GM18519 (cell line): ENCODE results near the gene AFG3L2.
"Not testable (repeated sequence)": the region's sequence is repeated elsewhere in the genome, so short reads cannot be mapped to it uniquely, and the experiment has no call there.

Experiments
- ATAC-seq: cut with Tn5 transposase; IDR thresholded peaks from one replicate; pipeline ENCODE4 v1.9.1; 2021; ENCODE audit warnings: mild to moderate bottlenecking, moderate library complexity; ENCODE audit not compliant: unreplicated experiment, low FRiP score

AFG3L2 gene

DNA sequence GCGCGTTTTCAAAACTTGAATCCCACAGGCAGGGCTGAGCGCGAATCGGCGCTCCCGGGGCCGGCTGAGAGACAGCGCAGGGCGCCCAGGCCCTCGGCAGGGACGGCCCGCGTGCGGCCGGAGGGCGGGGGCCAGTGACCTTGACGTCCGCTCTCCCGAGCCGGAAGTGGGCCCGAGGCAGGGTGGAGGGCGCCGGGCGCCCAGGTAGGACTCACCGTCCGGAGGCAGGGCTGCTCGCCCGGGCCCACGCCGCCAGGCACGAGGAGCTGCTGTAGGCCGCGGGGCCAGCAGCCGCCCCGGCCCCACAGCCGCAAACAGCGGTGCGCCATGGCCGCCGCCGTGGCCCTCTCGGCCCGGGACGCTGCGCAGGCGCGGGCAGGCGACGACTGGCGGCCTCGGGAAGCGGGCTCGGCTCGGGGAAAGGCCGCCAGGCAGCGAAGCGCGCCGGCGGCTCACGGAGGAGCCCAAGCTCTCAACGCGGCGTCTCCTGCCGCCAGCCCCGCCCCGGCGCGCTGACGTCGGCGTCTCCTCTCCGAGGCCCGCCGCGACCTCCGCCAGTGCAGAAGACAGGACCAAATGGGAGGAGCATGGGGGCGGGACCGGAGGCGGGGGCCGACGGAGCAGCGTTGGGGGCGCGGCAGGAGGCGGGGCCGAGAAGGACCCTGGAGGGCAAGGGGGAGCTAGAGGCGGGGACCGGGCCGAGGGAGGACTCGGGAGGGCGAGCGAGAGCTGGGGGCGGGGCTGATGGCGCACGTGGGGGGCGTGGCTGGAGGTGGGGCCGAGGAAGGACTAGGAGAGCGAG lies at the start of gene AFG3L2:
AFG3L2 (minus strand) TSS at position 474 of the 802 bp plus-strand sequence; CDS start at position 329, 145 bp downstream.
- peak; percentile 83 for ATAC-seq

DNA sequence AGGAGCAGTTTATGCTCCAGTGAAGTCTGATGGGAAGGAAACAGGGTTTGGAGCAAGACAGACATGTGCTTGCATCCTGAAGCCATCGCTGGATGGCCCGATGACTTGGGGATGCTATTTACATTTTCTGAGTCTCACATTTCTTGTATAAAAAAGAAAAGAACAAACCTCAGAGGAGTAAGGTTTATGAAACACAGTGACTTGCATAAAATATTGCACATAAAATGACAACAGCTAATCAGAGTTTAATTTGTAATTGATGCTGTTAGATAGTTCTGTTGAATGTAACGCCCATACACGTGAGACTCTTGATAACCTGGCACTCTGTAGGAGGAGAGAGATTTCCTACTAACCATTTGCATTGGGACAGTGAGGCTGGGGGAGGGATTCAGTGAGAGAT lies 47.2 kb upstream of the AFG3L2 start:
- no peak for ATAC-seq

DNA sequence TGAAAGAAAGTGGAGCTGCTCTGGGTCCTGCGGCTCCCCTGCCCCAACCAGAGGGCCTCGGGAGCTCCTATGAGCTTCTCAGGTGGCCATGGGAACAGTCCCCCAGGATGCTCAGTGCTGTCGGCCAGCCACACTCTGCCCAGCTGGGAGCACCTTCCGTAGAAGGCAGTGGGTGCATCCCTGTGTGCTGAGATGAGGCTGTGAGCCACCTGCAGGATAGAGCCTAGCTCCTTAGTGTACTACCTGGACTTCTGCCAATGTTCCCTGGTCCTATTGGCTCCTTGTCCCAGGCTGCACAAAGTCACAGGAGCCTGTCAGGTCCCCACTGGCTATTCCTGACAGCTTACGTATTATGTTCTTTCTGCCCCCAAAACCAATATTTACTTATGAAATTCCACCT lies 46.8 kb upstream of the AFG3L2 start:
- ATAC-seq: no peak

- ATAC-seq: no peak
These were observed 46.4 kb upstream of the AFG3L2 start for GRCh38 chr18:12423393-12423792.

DNA sequence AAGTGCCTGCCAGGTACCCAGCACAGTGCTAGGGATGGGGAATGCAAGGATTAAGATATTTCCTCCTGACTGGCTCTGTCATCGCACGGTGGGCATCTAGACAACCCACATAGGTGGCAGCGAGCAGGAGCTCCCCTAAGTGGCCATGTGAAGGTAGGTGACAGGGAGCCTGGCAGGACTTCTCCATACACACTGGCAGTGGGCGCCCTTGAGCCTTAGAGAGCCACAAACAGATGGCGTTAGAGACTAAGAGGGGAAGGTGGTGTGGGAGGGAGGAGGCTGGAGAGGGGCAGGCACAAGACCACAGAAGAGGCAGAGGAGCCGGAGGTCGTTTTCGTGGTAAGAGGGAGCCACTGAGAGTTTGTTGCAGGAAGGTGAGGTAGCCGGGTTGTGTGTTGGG lies 45.9 kb upstream of the AFG3L2 start:
- no peak for ATAC-seq

DNA sequence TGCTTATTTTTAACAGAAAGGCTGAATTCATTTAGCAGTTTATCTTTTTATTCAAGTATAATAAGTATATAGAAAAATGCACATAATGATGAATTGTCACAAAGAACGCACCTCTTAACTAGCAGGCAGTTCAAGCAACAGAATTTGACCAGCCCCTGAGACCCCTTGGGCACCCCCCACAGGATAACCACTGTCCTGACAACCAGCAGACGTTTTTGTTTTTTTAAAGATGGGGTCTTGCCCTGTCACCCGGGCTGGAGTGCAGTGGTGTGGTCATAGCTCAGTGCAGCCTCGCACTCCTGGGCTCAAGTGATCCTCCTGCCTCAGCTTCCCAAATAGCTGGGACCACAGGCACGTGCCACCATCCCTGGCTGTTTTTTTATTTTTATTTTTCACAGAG lies 44.7 kb upstream of the AFG3L2 start:
- no peak for ATAC-seq

GRCh38 chr18:12420821-12421421 lies 43.9 kb upstream of the AFG3L2 start:
- no peak for ATAC-seq

GRCh38 chr18:12417687-12418086 lies 40.7 kb upstream of the AFG3L2 start:
- no peak for ATAC-seq

- no peak for ATAC-seq
These were observed 39.2 kb upstream of the AFG3L2 start for GRCh38 chr18:12416098-12416729.

- ATAC-seq: no peak
These were observed 34.4 kb upstream of the AFG3L2 start for GRCh38 chr18:12411456-12411855.

DNA sequence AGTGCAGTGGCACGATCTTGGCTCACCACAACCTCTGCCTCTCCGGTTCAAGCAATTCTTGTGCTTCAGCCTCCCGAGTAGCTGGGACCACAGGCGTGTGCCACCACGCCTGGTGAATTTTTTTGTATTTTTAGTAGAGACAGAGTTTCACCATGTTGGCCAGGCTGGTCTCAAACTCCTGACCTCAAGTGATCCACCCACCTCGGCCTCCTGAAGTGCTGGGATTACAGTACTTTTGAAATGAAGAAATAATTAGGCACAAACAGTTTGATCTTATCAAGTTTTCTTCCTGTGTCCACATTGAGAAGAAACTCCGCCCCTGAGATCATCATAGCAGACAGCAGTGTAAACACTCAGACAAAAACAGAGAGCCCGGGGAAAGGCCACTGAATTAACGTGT lies 33.7 kb upstream of the AFG3L2 start:
- not testable (repeated sequence) for ATAC-seq

- no peak for ATAC-seq
These were observed 33.1 kb upstream of the AFG3L2 start for GRCh38 chr18:12410081-12410481.

DNA sequence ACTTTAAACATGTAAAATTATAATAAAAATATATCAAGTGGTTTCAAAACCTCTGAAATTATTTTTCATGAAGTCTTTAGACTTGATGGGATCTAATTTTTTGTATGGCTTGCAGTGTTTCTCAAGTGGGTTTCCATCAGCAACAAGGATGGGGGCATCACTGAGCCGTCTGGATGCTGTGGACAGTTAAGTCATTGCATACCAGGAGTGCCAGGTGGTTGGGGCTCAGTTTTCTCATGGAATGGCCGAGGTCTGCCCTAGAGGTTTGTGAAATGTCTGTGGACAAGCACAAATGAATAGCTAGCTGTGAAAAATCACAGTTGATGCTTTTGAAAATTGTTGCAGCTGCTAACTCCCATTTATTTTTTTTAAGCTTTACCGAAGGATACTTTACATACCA lies 32.4 kb upstream of the AFG3L2 start:
- no peak for ATAC-seq

DNA sequence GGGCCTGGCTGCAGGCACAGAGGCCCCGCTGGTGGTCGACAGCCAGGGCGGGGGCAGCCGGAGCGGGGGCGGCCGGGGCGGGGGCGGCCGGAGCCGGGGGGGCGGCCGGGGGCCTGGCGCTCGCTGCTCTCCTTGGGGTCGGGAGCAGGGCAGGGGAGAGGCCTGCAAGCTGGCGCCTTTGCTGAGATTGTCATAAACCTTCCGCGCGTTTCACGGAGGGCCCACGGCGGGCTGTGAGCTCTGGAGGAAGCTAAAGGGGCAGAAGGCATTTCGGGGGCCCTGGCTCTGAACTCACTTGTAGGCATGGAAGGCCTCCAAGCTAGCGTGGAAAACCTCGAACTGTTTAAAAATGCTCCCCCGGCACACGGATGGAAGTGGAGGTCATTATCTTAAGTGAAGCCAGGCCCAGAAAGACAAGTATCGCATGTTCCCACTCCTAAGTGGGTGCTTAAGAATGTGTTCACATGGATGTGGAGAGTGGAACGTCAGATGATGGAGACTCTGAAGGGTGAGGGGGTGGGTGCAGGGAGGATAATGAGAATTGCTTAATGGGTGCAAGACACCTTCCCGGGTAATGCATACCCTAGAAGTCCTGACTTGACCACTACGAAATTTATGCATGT lies 31.3 kb upstream of the AFG3L2 start:
- ATAC-seq: no peak

DNA sequence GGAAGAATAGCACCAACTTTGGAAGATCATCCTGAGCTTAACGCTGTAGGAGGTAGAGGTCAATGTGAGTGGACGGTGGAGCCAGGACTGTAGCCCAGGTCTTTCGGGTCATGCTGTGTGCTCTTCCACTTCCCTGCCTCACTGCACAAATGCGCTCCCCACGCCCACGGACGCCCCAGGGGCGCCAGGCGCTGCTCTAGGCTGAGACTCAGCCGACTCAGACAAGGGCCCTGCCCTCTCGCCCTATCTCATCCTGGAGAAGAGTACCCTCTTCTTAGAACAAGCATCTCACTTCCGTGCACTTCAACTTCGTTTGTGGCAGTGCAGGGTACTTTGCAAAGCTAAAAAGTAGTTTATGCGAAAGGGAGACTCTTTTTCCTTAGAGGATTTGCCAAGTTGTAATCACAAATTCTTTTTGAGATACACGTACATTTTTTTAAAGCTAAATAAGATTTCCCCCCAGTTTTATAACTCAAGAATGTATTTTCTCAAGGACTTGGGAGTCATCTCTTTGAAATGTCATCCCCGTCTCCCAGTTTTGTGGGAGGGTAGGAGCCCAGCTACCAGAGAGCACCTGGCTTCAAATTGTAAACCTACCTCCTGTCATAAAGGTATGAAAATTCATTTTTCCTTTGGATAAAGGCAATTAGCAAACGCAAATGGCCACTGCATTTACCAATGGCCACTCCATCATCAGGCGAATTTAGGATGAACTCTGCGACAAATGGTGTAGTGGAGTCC lies 29.5 kb upstream of the AFG3L2 start:
- ATAC-seq: no peak

DNA sequence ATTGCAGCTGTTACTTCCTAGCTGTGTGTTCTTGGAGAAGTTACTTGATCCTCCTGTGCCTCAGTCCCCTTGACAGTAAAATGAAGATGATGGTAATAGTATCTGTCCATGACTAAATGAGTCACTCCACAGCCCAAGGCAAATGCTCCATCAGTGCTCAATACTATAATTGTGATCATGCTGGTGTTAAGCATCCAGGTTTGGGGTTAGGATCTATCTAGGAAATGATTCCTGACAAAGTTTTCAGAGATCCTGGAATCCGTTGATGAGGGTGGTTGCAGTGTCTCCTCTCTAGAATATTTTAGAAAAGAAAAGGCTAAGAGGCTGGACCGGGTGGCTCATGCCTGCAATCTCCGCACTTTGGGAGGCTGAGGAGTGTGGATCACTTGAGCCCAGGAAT lies 28.0 kb upstream of the AFG3L2 start:
- no peak for ATAC-seq

- ATAC-seq: no peak
These were observed 26.8 kb upstream of the AFG3L2 start for GRCh38 chr18:12403601-12404506.

- ATAC-seq: no peak
These were observed 24.9 kb upstream of the AFG3L2 start for GRCh38 chr18:12401881-12402280.

GRCh38 chr18:12399231-12399630 lies 22.2 kb upstream of the AFG3L2 start:
- no peak for ATAC-seq

GRCh38 chr18:12398625-12399024 lies 21.6 kb upstream of the AFG3L2 start:
- ATAC-seq: no peak
